ENCODE data around the gene TRIP6. TPM values are rescaled to one million over a fixed set of nuclear protein-coding genes. Genes with fewer than 3 reads are reported as not detected.

The TRIP6 gene
- total RNA-seq, 1 experiment from 2014 or later, result 140 TPM

GRCh38 chr7:100866729-100867039, 503 bp upstream of the TRIP6 start:
- intact Hi-C loops (cut with micrococcal nuclease; ENCODE audit: unreplicated experiment), result no loop called here
- peaks cover 21% of the 10 kb centered on the region for H3K36me3 ChIP-seq (ENCODE audit: insufficient read depth, low read length, poor library complexity, severe bottlenecking)
- H3K27me3 ChIP-seq (replicated peaks; ENCODE audit: insufficient read depth, low read depth, low read length, poor library complexity), result no peaks in the 10 kb centered on the region
- H3K4me1 ChIP-seq (ENCODE audit: insufficient read depth, low read length, poor library complexity, severe bottlenecking), result peaks cover 28% of the 10 kb centered on the region
- ChIA-PET CTCF (no interaction called here), POLR2A (ENCODE audit: low non-redundant PET) (no interaction called here)
- DNase-seq (ENCODE audit: low spot score), result no peak
- H3K9me3 ChIP-seq (ENCODE audit: low read depth, low read length, poor library complexity, severe bottlenecking), result no peaks in the 10 kb centered on the region
- TF ChIP-seq EZH2 (IDR thresholded peaks at IDR 0.05; ENCODE audit: borderline replicate concordance, low read depth, low read length, poor library complexity, severe bottlenecking) (no peak), CTCF (conservative IDR thresholded peaks at IDR 0.05; ENCODE audit: low read depth, low read length) (no peak)
- H3K27ac ChIP-seq (ENCODE audit: low read depth, low read length, poor library complexity, severe bottlenecking), result peak overlapping the region; percentile 96
- peak overlapping the region; percentile 82 for H3K4me3 ChIP-seq (ENCODE audit: low read depth, low read length, poor library complexity, severe bottlenecking)
- no TSS peak for BruUV-seq (replicated peaks)

DNA sequence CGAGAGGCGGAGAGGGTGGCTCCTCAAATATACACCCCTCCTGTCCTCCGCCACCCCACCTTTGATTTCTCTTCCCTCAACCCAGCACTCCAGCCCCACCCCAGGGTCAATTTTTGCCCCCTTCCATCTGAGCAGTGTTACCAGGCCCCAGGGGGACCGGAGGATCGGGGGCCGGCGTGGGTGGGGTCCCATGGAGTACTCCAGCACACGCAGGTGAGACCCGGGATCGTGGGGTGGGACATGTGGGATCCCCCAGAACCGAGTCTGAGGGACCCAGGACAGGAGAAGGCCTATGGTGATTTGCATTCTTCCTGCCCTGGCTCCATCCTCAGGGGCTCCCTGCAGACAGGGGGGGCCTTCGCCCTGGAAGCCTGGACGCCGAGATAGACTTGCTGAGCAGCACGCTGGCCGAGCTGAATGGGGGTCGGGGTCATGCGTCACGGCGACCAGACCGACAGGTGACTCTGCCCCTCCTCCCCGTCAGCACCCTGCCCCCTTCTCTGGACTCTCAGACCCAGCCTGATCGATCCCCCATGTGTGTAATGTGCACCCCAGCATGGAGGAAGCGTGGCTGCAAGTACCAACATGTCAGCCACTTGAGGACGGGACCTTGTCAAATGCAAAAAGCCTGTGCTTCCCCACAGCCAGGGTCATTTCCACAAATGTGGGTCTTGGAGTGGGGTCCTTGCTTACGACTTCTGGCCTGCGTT, 744 bp downstream of the TRIP6 start:
- H3K27ac ChIP-seq (ENCODE audit: low read depth, low read length, poor library complexity, severe bottlenecking), result peak overlapping the region; percentile 96
- no peak for TF ChIP-seq EZH2 (IDR thresholded peaks at IDR 0.05; ENCODE audit: borderline replicate concordance, low read depth, low read length, poor library complexity, severe bottlenecking)
- TF ChIP-seq CTCF (conservative IDR thresholded peaks at IDR 0.05; ENCODE audit: low read depth, low read length), result no peak
- intact Hi-C loops (cut with micrococcal nuclease; ENCODE audit: unreplicated experiment), result no loop called here
- DNase-seq (ENCODE audit: low spot score), result no peak
- peak overlapping the region; percentile 82 for H3K4me3 ChIP-seq (ENCODE audit: low read depth, low read length, poor library complexity, severe bottlenecking)
- POLR2A ChIA-PET (ENCODE audit: low non-redundant PET), result no interaction called here
- CTCF ChIA-PET, result no interaction called here
- no peaks in the 10 kb centered on the region for H3K9me3 ChIP-seq (ENCODE audit: low read depth, low read length, poor library complexity, severe bottlenecking)
- peaks cover 28% of the 10 kb centered on the region for H3K4me1 ChIP-seq (ENCODE audit: insufficient read depth, low read length, poor library complexity, severe bottlenecking)
- BruUV-seq (replicated peaks), result no TSS peak
- peaks cover 31% of the 10 kb centered on the region for H3K36me3 ChIP-seq (ENCODE audit: insufficient read depth, low read length, poor library complexity, severe bottlenecking)
- no peaks in the 10 kb centered on the region for H3K27me3 ChIP-seq (replicated peaks; ENCODE audit: insufficient read depth, low read depth, low read length, poor library complexity)

DNA sequence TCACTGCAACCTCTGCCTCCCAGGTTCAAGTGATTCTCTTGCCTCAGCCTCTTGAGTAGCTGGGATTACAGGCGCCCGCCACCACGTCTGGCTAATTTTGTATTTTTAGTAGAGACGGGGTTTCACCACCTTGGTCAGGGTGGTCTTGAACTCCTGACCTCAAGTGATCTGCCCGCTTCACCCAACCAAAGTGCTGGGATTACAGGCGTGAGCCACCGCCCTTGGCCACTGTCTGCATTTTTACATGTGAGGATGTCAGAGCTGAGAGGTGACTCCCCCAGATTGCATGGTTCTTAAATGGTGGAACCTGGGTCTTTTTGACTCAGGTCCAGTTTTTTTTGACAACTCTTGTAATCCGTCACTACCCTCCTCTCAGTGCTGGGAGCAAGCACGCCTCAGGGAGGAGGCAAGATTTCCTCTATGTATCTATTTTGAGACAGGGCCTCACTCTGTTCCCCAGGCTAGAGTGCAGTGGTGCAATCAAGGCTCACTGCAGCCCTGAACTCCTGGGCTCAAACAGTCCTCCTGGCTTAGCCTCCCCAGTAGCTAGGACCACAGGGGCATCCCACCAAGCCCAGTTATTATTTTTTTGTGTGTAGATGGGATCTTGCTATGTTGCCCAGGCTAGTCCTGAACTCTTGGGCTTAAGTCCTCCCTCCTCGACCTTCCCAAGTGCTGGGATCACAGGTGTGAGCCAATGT, 6.6 kb downstream of the TRIP6 start:
- DNase-seq (ENCODE audit: low spot score), result no peak
- H3K4me1 ChIP-seq (ENCODE audit: insufficient read depth, low read length, poor library complexity, severe bottlenecking), result peaks cover 20% of the 10 kb centered on the region
- no TSS peak for BruUV-seq (replicated peaks)
- peaks cover 65% of the 10 kb centered on the region for H3K36me3 ChIP-seq (ENCODE audit: insufficient read depth, low read length, poor library complexity, severe bottlenecking)
- H3K27ac ChIP-seq (ENCODE audit: low read depth, low read length, poor library complexity, severe bottlenecking), result peak overlapping the region; percentile 98
- ChIA-PET CTCF (no interaction called here), POLR2A (ENCODE audit: low non-redundant PET) (no interaction called here)
- no peaks in the 10 kb centered on the region for H3K27me3 ChIP-seq (replicated peaks; ENCODE audit: insufficient read depth, low read depth, low read length, poor library complexity)
- H3K4me3 ChIP-seq (ENCODE audit: low read depth, low read length, poor library complexity, severe bottlenecking), result peak overlapping the region; percentile 99
- intact Hi-C loops (cut with micrococcal nuclease; ENCODE audit: unreplicated experiment), result no loop called here
- H3K9me3 ChIP-seq (ENCODE audit: low read depth, low read length, poor library complexity, severe bottlenecking), result no peaks in the 10 kb centered on the region
- no peak for TF ChIP-seq CTCF (conservative IDR thresholded peaks at IDR 0.05; ENCODE audit: low read depth, low read length)
- TF ChIP-seq EZH2 (IDR thresholded peaks at IDR 0.05; ENCODE audit: borderline replicate concordance, low read depth, low read length, poor library complexity, severe bottlenecking), result no peak
